Amygdala (tissue), 56 donors: Measurements from ENCODE around the gene ATRNL1.

ENCODE experiments used
- DNase-seq, 56 donors: peaks; one replicate each; lab custom pipeline; 2025; lab: John Stamatoyannopoulos, UW

Gene ATRNL1

DNA sequence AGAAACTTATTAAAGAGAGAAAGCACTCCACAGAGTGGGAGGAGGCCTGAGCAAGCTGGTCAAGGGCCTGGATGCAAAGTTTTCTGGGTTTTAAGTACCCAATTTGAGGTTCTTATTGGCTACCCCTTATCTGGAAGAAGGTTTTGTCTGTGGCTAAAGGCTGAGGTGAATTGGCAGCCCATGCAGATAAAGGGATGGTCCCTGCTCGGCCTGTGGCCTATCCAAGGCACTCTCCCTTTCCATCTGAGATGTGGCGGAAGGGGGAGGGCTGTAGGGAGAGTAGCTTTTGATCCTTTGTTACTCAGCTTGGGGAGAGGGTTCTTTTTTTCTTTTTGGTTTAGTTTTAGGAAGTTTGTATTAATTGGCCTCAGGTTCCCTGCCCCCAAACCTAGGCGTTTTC, 465.1 kb downstream of the ATRNL1 start:
- no peak for DNase-seq

DNA sequence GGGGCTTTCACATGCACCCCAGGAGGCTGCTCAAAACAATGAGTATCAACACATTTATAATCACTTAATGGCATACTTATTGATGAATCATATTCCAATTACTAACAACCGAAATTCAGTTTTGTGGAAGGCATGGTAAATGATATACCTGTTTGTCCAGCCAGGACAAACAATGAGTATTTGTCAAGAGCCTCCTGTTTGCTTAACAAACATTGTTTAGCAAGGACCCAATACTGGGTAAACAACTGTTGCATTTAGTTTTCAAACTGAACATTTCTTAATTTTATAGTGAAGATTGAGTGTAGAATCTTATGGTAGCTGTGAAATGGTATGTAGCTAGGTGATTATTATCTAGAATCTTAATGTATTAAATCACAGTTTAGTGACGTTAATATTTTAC, 473.7 kb downstream of the ATRNL1 start:
- no peak for DNase-seq

DNA sequence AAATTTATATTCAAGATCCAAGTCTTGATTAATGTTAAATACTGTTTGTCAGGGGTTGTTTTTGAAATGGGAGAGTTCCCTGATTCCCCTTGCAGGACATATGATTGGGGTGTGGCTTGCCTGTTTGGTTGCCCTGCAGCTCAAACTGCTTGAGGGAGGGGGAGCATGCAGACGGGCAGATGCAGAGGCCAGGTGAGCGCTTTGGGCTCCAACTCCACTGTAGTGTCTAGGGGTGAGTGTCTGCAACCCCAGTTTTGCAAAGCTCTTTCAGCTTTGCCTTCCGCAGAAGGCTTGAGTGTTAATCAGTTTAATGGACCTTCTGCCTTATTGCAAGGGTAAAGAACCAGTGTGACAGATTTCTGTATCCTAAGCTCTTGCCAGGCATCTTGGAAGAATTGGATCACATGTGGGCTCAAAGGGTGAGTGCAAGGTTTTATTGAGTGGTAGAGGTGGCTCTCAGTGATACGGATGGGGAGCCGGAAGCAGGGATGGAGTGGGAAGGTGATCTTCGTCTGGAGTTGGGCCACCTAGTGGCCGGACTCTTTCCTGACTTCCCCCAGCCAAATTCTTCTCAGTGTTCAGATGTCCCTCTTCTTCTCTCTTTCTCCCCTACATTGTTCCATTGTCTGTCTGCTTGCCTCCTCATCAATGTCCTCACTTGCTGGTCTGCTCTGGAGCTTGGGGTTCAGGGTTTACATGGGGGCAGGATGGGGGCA, 479.7 kb downstream of the ATRNL1 start:
- no peak for DNase-seq

DNA sequence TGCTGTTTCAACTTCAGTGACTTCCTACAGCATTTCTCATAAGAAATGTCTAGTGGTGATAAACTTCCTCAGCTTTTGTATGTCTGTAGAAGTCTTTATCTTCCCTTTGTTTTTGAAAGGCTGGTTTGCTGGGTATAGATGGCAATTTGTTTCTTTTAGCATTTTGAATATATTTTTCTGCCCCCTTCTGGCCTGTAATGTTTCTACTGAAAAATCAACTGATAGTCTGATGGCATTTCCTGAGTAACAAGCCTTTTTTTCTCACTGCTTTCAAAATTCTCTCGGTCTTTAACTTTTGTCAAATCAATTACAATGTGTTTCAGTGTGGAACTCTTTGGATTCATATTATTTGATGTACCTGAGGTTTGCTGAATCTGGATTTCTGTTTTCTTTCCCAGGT, 487.1 kb downstream of the ATRNL1 start:
- no peak for DNase-seq

DNA sequence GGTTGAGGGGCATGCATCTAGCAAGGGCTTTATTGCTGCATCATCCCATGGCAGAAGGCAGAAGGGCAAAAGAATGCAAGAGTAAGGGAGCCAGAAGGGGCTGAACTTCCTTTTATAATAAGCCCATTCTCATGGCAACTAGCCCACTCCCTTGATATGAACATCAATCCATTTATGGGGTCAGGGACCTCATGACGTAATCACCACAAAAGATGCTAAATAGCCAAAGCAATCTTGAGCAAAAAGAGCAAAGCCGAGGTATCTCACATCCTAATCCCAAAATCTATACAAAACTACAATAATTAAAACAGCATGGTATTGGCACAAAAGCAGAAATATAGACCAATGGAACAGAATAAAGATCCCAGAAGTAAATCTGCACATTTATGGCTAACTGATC, 499.9 kb downstream of the ATRNL1 start:
- DNase-seq: no peak

DNA sequence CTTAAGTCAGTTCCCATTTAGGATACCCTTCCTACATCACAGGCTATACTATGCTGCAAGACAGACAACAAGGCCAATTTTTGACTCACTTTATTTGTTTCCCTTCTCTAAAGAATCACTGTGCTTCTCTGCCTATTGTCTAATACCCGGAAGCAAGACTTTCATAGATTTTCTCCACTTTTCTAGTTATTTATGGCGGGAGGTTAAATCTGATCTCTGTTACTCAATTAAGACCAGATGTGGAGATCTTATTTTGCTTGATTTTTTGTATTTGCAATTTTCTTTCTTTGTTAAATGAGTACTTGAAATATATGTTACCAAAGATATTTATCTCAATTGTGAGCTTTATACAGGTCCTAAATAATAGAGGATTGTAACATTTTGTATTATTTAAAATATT, 511.5 kb downstream of the ATRNL1 start:
- no peak for DNase-seq

DNA sequence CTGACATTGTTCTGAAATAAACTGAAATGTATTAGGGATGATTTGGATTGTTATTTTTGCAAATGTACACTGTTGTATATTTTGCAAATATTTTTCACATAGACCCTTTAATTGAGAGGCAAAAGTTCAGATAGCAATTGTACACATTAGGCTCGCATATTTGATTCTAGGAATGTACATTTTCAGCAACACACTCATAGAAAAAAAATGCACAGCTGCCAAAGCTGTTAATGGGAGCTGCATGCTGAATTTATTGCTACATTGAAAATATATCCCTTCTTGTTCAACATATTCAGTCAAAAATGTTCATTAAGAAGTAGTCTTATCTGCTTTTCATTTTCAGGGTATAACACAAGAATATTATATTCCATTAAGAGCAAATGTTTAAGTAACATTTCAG, 512.9 kb downstream of the ATRNL1 start:
- DNase-seq: no peak

DNA sequence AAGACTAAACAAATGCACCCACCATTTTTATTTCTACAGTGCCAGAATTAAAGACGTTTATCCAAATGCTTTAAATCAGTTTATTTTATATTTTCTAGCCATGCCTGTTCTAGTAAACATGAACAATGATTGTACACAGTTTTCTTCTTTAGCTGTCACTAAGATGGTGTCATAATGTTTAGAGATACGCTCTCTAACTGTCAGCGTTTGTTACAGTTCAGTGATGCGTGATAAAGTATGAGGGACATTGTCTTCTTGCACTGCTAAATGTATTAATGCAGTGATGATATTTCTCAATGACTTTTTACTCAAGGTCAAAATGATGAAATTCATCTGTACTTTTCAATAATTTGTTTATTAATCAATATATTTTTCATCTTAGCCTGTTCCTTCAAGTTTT, 513.6 kb downstream of the ATRNL1 start:
- DNase-seq: no peak

DNA sequence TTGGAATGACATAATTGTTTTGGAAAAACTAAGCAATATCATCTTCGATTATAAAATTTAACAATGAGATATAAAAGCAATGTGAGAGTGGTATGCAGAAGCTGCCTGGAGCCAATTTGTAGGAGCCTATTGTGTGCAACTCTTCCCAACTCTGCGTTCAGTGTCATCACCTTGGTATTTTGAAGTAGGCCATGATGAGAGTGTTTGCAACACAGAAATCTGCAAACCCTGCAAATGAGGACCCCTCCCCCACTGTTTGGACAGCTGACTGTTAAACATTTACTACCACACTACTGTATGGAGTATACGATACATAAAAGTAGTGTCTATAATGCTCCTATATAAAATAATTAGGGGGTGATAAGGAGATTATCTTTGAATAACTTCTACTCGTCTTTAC, 531.3 kb downstream of the ATRNL1 start:
- no peak for DNase-seq

DNA sequence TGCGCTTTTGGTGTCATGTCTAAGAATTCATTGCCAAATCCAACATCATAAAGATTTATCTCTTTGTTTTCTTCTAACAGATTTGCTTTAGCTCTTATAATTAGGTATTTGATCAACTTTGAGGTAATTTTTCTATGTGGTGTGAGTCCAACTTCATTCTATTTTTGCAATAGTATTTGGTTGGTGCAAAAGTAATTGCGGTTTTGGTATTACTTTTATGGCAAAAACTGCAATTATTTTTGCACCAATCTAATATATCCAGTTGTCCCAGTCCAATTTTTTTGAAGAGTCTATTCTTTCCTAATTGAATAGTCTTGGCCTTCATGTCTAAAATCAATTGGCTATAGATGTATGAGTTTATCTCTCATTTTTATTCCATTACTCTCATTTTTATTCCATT, 535.5 kb downstream of the ATRNL1 start:
- DNase-seq: no peak

DNA sequence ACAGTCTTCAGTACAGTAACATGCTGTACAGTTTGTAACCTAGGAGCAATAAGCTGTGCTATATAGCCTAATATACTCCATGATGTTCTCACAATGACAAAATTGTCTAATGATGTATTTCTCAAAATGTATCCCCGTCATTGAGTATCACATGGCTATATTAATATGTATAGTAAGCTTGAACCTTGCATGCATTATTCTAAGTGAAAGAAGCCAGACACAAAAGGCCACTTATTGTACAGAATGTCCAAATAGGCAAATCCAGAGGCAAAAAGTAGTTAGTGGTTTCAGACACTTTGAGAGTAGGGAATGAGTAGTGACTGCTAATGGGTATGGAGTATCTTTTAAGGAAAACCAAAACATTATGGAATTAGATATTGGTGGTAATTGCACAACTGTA, 545.1 kb downstream of the ATRNL1 start:
- DNase-seq: no peak

DNA sequence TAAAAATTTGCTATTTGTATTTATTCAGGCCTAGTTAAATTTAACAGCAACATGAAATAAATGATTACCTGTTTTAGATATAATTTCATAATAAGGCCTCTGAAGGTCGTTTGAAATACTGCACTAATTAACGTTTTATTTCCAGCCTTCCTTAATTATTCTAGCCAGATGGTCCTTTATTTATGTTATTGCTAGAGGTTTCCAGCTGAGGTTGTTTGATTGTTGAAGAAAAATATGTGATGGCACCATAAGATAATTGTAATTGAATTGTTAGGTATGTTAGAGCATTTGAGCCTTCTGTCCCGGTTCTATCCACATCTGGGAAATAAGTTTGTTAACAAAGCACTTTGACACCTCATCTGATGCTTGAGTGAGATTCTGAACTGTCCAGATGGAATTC, 556.1 kb downstream of the ATRNL1 start:
- no peak for DNase-seq

DNA sequence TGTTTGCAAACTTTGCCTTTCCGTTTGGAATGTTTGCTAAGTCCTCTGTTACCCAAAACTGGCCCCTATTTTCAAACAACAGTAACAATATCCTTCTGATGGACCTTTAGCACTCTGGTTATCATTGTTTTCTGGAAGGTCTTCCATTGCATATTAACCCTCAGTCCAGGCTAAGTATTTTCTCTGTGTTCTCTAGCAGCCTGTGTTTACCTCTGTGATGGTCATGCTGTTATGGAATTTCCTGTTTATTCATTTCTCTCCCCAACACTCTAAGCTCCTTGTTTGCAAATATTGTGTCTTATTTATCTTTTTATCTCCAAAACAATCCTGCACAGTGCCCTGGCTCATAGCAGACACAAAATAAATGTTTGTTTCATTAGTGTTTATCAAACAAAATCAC, 560.3 kb downstream of the ATRNL1 start:
- no peak for DNase-seq

DNA sequence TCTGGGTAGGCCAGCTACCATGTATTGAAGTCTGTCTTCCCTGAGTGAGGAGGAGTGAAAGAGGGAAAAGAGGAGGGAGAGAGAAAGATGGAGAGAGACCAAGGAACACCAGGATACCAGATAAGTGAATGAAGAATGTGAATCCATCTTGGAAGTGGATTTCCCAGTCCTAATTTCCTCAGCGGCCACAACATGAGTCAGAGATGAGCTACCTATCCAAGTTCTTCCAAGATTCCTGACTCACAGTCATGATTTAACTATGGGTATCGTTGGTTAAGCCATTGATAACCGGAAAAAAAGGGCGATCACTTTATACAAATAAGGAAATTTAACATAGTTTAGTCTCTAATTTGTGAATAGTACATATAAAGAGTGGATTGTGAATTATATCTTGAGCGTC, 561.8 kb downstream of the ATRNL1 start:
- no peak for DNase-seq

DNA sequence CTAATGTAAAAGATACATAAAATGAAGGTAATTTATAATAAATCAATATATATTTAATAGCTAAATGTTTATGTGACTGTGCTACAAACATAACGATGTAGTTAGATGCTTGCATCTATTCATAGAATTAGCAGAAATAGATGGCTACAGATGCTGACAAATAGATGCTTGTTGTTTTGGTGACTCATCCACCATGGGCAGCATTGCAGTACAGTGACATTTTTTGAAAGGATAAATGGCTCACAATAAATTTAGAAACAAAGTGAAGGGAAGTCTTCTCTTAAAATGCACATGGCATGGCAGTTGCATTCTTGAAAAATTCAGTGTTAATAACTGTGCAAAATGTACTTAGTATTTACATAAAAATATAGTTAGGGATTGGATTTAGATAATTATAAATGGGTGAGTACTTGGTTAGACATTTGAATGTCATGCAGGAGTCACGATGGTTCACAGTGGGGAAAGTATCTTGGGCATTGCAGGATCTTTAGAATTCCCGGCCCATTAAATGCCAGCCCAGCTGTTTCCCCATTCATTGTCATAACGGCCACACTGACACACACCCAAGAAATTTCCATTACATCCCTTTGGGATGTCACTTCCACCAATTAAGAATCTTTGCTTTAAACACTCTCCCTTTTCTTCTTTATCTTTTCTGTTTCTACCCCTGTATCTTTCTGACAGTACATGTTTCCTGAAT, 564.1 kb downstream of the ATRNL1 start:
- peak in 2 of 56 donors; percentile 2 to 3 for DNase-seq

DNA sequence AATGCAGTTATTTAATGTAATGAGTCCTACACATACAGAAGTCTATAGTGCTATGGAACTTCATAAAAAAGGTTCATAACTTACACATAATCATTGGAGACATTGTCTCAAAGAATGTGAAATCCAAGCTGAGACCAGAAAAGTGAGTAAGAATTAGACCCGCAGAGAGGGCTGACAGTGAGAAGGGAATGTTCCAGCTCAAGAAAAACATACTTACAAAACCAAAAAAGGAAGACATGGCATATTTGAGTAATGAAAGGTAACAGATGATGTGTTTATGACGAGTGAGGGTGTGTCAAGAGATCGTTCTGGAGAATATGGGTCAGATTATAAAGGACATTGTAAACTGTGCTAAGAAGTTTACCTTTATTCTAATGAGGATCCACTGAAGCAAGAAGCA, 566.5 kb downstream of the ATRNL1 start:
- no peak for DNase-seq

DNA sequence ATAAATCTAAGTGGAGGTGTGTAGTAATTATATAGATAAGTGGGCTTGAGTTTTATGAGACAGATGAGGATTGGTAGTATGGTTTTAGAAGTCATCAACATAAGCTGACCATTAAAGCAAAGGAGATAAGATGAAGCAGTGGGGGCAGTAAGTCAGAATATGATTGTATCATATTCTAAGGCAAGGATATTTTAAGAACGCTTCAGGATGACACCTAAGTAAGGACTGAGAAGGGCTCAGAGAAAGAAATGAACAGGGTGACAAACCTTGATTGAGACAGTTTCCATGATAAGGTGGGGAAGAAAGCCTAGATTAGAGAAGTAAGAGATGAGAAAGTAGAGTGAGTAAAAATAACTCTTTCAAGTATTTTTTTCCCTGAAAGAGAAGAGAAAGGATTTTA, 567.2 kb downstream of the ATRNL1 start:
- no peak for DNase-seq

DNA sequence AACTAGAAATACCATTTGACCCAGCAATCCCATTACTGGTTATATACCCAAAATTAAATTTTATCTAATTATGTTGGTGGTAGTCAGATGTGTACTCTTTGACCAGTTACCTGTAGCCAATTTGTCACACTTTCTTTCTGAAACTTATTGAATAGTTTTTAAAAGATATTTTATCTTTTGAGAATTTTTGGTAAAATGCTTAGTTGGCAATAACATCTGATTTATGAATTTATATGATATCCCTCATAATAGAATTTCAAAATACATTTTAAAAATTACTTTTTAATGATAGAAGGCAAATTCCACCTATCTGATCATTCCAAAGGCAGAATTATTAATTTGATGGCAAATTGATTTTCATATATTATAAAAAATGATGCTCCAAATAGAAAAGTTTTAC, 569.3 kb downstream of the ATRNL1 start:
- DNase-seq: no peak

DNA sequence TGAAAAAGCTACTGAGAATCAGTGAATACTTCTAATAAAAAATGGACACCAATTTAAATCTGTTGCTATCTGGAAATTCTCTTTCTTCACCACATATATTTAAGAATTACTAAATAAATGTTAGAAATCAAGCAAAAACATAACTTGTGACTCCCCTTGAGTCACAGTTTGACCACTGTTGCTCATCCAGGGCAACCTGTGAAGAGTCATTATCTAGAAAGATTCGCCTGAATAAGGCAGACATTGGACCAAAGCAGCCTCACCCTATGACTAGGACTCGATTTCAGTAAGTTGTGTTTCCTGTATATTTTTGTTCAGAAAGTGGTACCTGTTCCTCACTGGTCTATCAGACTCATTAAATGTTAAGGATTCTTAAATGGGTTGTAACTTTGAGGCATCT, 572.4 kb downstream of the ATRNL1 start:
- no peak for DNase-seq

DNA sequence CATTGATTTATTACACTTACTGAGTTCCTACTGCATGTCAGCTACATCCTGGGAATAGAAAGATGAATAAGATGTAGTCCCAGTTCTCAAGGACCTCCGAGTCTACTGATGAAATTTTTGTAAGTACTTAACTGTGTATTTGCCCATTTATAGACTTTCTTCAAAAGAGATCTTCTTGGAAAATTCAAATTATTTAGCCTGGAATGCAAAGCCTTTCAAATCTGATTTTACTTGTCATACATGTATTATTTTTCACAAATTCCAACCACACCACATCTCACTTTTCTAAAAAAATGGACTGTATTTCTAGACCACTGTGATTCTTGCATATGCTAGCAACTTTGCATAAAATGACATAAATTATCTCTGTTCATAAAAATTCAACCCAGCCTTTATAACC, 581.3 kb downstream of the ATRNL1 start:
- DNase-seq: no peak

DNA sequence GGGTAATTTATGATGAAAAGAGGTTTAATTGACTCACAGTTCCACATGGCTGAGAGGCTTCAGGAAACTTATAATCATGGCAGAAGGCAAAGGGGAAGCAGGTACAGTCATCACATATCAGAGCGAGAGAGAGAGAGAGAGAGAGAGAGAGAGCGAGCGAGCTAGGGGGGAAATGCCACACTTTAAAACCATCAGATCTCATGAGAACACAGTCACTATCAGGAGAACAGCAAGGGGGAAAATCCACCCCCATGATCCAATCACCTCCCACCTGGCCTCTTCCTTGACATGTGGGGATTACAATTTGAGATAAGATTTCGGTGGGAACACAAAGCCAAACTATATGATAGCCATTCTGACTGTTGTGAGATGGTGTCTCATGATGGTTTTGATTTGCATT, 603.6 kb downstream of the ATRNL1 start:
- DNase-seq: no peak

DNA sequence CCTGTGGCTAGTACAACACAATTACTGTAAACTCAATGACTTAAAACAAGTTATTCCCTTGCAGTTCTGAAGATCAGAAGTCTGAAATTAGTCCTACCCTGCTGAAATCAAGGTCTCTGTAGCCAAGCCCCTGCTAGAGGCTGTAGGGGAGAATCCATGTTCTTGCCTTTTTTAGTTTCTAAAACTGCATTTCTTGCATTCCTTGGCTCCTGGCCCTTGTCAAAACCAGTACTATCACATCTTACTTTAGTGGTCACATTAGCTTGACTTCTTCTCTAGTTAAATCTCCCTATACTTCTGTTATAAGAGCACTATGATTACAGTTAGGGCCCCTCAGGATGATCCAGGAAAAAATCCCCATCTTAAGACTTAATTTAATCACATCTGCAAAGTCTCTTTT, 612.9 kb downstream of the ATRNL1 start:
- no peak for DNase-seq
